ENCODE results near the gene ZNF106.

Gene ZNF106

DNA sequence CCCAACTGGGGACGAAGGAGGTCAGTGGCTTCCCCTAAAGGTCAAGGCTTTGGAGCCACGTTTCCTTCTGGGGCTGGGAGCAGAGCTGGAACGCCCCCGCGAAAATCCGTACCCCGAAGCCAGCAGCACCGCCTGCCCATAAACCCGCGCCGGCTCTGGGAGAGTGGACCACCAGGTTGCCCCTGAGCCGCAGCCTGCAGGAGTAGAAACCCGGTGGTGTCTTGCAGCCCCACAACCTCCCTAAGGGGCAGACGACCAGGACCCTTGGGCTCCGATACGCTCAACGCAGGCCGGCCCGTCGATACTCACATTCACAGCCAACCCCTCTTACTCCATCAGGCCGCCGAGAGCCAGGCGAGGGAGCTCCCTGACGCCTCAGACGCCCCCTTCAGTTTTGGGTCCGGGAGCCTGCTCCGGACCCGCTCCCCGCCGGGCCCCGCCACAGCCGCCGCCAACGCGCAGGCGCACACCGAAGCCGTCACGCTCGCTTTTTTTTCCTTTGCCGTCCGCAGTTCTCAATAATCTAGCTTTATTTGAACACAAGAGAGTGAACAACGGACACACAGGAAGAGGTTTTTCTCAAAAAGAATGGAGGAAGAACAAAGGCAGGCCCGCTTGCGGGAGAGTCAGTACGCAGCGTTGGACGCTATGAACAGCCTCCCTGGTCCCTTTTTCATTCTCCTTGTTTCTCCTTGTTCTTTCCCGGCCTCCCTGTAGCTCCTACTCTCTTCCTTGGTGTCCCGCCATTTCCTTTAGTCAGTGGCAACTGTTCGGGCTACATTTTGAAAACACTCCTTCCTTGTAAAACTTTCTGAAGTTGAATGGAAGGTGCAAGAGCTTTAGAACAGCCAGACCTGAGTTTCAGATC lies at the start of gene ZNF106:
Gene ZNF106 (minus strand): TSS at position 471 of the 868 bp plus-strand sequence. CDS start 18,852 bp downstream, outside the sequence.
- DNase-seq, result peak; percentile 83

DNA sequence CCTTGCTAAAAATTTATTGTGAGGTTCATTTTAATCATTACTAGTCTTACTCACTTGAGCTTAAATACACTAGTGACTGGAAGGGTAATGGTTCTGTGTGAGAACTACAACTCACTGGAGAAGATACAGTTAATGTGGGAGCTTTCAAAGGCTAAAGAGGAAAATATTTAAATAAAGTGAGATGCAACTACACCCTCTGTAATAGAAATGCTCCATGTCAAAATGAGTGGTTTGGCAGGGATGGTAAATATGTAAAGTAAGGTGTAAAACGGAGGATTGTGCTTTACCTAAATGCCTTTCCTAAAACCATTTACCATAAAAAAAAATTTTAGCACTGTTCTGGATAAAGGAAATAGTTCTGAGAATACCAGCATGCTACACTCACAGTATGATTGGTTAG lies 42.3 kb upstream of the ZNF106 start:
- DNase-seq, result no peak

DNA sequence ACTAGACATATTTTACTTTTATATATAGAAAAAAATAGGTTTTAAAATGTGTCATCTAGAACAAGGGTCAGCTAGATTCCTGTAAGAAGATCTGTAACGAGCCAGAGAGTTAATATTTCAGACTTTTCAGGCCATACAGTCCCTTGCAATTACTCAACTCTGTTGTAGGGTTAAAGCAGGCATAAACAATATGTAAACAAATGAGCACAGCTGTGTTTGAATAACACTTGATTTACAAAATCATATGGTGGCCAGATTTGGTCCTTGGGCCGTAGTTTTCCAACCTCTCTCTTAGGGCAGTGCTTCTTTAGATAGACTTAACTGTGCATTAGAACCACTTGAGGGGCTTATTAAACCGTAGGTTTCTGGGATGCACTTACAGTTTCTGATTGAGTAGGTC lies 38.0 kb upstream of the ZNF106 start:
- DNase-seq, result no peak

DNA sequence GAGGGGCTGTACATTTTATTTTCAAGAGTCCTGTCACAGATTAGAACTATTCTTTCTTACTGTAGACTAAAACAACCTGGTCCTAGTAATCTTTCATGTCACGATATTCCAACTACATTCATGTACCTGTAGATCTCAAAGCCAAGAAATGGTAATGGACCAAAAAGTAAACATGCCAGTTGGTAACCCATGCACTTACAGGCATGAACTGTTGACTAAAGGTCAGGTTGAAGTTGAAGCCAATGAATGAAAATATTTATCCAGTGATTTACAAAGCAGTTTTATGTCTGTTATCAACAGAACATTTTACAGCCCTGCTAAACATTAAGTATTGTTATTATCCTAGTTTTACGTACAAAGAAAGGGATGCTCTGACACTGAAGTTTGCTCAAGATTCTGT lies 32.4 kb upstream of the ZNF106 start:
- DNase-seq, result no peak

DNA sequence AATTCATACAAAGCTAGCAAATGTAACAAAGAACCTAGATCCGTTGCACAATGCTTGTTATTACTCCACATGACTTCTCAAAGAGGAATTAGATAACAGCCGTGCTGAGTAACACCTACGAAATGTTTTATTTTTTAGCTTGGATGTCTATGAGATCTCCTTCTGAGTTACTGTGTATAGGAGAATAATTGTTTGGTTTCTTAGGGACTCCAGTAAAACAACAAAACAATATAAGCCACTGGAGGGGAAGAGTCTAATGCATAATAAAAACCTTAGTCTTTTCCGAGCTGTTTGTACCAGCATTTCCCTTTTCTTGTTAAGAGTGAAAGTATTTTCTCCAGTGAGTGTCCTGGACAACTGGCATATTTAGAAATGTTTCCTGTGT lies 20.1 kb upstream of the ZNF106 start:
- no peak for DNase-seq

DNA sequence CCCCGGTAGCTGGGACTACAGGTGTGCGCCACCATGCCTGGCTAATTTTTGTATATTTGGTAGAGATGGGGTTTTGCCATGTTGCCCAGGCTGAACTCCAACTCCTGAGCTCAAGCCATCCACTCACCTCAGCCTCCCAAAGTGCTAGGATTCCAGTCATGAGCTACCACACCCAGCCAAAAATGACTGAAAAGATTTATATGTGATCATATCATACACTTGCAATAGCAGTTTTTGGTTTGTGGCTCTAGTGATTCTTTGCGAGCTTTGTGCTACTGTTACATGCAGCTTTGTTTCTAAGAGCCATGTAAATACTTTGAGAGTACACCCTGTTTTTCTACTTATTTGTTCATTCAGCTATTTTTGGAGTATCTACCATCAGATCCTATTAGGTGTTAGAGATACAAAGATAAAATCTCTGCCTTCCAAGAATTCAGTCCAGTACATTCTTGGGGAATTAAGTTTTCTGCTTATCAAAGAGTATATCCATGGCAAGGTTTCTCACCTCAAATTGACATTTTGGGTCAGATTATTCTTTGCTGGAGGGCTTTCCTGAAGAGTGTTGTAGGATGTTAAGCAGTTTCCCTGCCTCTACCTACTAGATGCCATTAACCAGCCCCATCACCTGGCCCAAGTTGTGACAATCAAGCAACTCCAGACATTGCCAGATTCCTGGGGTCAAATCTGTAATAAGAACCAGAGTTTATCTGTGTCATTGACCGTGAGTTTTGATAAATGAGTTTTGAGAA lies 19.5 kb upstream of the ZNF106 start:
- no peak for DNase-seq

DNA sequence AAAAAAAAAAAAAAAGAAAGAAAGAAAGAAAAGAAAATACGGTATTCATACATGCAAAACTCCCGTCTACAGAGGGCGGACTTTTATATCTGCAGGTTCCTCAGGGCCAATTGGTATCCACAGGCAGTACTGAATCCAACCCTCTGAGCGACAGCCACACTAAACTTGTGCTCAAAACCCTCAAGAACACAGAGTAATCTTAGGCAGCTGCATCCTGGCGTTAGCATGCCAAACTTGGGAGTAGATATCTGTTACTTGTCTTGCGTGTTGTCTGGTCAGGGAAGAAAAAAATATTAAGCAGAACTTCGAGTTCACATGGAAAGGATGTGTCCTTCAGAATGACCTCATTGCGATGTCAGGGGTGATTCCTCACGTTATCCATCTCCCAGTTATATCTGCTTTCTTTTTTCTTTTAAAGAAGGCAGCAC lies 17.3 kb upstream of the ZNF106 start:
- no peak for DNase-seq

DNA sequence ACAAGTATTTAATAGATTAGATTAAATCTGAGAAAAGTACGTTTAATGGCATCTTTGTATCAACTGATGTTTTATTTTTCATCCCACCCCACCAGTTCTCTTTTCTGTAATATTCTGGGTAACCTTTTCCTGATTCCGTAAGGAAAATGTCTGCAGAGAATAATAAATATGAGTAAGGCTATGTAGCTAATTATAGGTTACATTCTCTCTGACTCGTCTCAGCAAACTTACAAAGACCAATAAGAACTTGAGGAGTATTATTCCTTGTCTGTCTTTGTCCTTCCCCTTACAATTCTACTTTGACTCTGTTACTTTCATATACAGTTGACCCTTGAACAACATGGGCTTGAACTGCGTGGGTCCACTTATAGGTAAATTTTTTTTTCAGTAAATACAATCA lies 16.6 kb upstream of the ZNF106 start:
- DNase-seq, result no peak

DNA sequence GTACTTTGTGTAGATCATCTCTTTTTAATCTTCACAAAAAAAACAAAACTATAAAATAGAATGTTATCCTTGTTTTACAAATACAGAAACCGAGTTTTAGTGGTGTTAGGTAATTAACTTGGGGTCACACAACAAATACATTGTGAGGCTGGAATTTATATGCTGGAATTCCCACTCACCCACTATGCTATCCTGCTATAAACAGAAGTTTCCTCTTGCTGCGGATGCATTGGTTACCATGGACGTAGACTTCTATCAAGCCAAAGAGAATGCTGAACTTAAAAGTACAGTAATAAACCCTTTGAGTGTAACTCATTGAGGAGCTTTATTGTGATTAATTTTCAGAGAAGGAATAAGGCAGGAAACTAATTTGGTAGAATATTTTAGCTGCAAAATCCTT lies 13.7 kb upstream of the ZNF106 start:
- no peak for DNase-seq

DNA sequence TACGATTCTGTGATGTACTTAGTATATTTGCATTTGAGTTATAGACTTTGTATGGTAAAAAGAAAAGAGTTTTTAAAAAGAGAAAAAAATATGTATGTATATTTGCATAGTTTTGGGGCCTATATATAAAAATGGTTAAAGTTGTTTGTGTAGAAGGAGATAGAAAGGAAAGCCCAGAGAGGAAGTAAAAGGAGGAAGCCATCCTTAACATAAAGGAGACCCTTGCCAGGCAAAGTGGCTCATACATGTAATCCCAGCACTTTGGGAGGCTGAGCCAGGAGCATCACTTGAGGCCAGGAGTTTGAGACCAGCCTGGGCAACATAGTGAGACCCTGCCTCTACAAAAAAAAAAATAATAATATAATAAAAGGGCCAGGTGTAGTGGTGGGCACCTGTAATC lies 12.9 kb upstream of the ZNF106 start:
- DNase-seq, result no peak

DNA sequence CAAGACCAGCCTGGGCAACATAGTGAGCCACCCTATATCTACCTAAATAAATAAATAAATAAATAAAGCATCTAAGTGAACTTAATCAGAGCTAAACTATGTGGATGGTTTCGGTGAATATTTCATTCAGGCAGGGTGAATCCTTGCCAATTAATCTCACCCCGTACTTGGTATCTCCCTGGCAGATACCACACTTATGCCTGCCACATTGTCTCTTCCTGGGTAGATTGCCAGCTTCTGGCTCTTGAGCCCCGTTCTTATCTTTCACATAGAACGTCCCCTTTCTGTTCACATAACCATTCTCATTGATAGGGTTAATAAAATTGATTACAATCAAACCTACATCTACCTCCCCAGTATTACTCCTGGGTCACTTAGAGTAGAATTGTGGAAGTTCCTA lies 11.5 kb upstream of the ZNF106 start:
- no peak for DNase-seq

DNA sequence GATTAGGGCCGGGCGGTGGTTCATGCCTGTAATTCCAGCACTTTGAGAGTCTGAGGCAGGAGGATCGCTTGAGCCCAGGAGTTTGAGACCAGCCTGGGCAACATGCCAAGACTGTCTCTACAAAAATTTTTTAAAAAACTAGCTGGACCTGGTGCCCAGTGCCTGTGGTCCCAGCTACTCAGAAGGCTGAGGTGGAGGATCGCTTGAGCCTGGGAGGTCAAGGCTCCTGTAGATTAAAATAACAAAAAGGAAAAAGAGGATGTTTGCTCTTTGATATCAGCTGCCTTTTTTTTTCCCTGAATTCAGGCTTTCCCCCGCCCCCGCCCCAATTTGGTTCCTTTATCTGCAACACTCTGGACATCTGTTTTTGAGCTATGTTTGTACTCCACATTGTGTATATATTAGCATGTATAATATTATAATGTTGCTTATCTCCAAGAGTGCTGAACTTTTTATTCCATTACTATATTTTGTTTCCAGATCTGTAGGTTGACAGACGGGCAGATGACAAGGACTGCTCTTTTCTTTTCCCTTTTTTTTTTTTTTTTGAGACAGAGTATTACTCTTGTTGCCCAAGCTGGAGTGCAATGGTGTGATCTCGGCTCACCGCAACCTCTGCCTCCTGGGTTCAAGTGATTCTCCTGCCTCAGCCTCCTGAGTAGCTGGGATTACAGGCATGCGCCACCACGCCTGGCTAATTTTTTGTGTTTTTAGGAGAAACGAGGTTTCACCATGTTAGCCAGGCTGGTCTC lies 9.1 kb upstream of the ZNF106 start:
- DNase-seq, result no peak

DNA sequence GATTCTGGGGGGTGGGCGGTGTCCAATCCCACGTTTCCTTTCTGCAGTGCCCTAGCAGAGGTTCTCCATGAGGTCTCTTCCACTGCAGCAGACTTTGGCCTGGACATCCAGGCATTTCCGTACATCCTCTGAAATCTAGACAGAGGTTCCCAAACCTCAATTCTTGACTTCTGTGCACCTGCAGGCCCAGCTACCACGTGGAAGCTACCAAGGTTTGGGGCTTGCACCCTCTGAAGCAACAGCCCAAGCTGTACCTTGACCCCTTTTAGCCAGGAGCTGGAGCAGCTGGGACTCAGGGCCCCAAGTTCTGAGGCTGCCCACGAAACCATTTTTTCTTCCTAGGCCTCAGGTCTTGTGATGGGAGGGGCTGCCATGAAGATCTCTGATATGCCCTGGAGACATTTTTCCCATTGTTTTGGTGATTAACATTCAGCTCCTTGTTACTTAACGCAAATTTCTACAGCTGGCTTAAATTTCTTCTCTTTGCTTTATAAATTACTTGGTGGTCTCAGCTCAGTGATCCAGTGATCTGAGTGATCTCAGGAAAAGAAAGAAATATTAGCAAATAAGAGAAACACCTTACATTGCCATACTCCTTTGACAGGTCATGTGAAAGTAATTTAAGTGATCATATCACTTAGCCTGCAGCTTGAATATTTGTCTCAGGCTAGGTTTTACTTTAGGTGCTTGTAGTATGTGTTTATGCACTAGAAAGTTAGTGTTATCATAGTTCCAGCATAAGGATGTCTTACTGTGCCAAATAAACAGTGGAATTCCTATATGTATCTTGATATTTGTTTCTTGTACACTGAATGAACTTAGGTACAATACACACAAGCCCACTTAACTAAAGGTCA lies 7.5 kb upstream of the ZNF106 start:
- no peak for DNase-seq

DNA sequence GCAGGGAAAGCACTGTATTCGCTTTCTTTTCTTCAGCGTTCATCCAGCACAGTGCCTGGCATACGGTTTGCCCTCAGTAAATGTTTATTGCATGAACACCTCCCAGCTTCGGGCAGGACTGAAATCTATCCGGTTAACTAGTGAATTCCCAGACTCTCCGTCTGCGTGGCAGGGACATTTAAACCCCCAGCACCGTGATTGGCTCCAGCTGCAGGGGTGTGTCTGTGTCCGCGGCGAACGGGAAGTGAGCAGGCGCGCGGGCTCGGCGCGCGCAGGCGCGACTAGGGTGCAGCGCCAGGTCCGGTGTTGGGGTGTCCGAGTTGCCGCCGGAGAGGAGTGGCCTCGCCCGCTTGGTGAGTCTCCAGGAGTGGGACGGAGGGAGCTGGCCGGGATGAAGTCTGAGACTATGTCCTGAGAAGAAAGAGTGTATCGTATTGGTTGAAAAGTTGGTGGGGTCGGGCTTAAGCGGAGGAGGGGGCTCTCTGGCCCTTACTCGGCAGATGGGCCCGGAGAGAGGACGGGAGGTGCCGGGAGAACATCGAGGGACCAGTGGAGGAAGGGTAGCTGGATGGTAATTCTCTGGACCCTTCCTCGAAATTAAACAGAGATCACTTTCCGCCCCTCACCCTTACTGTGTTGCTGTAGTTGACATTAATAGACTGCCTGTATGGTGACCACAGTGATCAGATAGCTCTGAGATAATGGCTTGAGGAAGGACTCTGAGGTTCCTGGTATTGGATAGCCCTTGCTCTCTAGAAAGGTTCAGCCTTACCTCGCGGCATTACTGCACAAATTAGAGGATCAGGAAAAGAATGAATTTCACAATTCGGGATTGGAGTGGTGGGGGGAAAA lies 4.6 kb upstream of the ZNF106 start, which contains the start of gene SNAP23:
Gene SNAP23 (plus strand): TSS at position 274 of the 852 bp plus-strand sequence. CDS start 16,213 bp downstream, outside the sequence.
- peak; percentile 76 for DNase-seq

DNA sequence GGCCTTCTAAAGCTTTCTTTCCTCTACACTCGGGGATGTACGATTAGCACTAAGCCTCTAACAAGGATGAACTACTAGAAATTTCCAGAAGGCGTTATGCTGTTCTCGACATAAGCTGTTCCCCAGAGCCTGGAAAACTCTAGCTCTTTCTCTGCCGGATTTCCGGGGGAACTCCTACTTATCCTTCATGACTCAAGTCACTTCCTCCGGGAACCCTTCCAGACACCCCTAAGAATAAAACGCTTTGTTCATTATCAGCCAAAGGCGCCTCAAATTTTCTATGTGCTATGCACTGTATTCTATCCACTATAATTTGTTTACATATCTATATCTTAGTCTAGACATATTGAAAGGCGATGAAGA lies 4.0 kb upstream of the ZNF106 start:
- DNase-seq, result peak; percentile 11

DNA sequence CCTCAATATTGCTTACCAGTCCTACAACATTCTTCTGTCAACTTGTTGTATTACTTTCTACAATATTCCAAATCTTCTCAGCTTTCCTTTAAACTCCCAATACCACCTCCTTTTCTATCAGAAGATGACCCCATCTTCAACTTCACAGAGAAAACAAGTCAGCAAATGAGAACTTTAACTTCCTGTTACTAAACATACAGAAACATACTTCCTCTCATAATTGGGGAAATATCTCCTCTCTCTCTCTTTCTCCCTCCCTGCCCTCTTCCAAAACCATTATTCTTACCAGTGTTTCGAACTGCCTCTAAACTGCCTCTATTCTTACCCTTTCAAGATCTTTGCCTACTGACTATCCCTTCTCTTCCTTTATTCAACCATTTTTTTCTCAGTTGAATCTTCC lies 2.7 kb upstream of the ZNF106 start:
- DNase-seq, result no peak

DNA sequence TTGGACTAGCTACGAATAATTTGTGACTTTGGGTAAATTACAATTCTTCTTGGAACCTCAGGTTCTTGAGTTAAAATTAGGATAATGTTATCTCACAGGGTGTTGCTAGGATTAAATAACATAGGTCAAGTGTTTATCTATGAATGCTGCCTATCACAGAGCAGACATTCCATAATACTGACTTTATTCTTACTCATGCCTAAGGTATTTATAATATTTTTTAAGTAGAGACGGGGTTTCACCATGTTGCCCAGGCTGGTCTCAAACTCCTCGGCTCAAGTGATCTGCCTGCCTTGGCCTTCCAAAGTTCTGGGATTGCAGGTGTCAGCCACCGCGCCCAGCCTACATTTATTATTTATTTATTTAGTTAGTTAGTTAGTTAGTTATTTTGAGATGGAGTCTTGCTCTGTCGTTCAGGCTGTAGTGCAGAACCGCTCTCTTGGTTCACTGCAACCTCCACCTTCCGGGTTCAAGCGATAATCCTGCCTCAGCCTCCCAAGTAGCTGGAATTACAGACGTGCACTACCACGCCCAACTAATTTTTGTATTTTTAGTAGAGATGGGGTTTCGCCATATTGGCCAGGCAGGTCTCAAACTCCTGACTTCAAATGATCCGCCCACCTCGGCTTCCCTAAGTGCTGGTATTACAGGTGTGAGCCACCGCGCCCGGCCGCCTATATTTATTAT lies 741 bp upstream of the ZNF106 start:
- no peak for DNase-seq

DNA sequence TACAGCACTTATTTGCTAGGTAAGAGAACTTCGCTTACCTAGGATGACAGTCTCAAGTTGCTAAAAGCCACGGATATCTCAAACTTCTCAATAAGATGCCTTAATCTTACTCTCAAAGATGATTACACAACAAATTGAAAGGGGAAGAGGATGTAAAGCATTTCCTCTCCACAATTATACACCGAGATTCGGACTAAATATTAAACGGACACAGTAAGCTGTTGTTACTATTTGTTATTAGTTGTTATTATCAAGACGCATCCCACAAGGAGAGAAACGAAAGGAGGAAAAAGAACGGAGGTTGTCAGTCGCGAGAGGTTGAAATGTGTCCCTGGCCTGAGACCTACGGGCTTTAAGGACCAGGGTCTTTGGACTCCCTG lies 660 bp downstream of the ZNF106 start:
- no peak for DNase-seq

DNA sequence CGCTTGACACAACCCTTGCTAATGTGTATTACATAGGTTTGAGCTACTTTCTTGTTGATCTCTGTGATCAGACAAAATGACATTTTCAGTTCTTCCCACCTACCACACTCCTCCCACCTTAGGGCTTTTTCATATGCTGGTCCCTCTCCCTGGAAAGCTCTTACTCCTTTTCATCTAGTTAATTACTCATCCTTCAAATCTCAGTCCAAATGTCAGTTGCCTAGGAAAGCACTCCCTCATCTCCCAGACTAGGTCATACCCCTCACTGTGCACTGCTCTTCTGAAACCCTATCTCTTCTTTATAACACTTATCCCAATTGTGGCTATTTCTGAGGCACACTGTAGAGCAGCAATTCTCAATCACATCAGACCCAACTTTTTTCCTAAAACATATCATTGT lies 7.3 kb downstream of the ZNF106 start:
- DNase-seq, result no peak

DNA sequence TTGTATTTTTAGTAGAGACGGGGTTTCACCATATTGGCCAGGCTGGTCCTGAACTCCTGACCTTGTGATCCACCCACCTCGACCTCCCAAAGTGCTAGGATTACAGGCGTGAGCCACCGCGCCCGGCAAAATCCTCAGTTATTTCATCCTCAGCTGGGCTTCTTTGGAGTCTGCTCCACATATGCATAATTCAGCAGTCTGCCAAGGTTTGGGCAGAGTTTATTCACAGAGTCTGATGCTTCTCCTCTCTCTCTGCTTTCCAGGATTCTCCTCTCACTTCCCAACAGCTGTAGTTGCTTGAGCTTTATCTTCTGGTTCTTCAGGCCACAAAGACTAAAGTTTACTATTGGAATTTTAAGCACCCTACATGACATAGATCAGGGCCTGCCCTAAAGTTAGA lies 8.2 kb downstream of the ZNF106 start:
- DNase-seq, result no peak

DNA sequence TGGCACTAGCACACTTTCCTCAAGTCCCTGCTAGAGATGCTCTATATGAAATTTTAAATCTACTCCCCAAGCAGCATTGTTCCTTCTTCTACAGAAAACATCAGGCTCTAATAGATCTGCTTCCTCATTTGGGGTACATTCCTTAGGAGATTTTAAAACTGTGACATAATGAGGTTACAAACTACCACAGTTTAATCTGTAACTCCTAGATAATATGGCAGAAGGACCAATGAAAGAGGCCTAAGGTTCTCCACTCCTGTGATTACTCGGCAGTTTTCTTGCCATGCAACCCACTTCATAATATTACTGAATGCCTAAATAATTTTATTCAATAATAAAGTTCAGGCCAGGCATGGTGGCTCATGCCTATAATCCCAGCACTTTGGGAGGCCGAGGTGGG lies 16.1 kb downstream of the ZNF106 start:
- no peak for DNase-seq

Data from activated gamma-delta T cell treated with Interleukin-2 at 50 U/mL for 16 hours (primary cell).